Ramos (cell line): ENCODE results near the gene HAO1.

ENCODE experiments used
- in situ Hi-C: fragments of 300-500 bp; cut with MboI; formaldehyde crosslinking; loops from one replicate; pipeline ENCODE4 v1.14.3; 2022; ENCODE audit warnings: low sequenced_read_pairs; ENCODE audit not compliant: unreplicated experiment

HAO1 gene

DNA sequence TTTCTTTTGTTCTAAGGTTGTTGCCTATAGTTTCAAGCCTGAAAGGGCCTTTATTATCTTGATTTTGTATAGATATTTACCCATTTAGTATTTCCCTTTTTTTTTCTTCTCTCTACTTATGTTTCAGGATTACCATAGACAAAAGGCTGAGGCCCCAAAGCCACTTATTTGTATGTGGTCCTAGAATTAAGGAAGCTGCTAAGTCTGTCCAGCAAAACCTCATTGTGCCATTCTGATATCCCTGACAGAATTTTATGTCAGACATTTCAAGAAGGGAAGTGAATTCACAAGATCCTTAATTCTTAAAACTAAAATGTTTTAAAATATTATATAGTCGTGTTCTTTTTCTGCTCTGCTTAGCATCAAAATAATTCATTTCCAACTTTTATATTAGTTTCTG lies 6.9 kb downstream of the HAO1 start:
- in situ Hi-C loops, result no loop called here

GRCh38 chr20:7930343-7930742 lies 9.9 kb downstream of the HAO1 start:
- in situ Hi-C loops, result no loop called here

- in situ Hi-C loops, result no loop called here
Observed at GRCh38 chr20:7926767-7927166, 13.5 kb downstream of the HAO1 start.

DNA sequence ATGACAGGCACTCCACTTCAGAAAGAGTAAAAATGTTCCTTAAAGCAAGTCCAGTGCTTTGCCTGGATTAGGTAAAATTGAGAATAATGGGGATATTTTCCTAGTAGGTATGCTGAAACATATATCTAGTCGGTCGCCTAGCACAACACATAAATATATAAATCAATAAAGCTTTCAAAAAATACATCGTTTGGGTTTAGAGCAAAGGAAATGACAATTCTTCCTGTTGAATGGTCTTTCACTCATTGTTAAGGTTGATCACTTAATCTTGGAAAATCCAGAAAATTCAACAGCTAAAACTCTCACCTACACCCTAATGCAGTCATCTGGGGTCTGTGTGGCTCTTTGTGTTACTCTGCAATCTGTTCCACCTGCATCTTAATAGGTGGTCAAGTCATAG lies 13.9 kb downstream of the HAO1 start:
- in situ Hi-C loops, result no loop called here

GRCh38 chr20:7924692-7925091 lies 15.6 kb downstream of the HAO1 start:
- in situ Hi-C loops, result no loop called here

DNA sequence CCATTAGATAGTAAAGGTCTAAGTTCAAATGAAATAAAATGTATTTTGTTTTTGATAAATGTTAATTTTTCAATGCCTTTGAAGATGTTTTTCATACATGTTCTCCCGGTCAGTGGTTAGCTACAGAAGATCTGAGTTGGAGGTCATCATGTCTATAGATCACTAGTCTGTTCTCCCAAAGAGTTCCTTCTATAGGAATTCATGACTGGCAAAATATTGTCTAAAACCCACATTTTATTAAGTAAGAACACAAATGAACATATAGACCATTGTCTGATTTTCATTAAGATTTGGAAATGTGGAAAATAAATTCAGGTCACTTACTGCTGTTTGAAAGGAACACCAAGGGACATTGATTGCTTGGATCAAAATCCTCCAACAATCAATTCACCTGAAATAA lies 23.6 kb downstream of the HAO1 start:
- in situ Hi-C loops, result no loop called here

DNA sequence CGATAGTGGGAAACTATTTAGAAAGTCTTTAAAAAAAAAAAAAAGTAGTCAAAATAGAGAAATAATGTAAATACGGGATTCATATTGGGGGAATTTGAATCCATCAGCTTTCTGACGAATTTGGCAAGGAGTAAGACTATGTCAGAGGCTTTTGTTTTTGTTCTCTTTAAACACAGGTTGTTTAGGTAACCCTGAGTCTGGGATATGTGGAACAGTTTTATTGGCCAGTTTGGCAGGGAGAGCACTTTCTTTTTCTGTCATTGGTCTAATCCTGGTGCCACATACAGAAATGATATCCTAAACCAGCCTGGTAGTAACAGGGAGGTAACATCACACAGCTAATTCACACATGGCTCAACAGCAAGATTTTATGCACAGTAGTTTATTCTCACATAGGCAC lies 27.7 kb downstream of the HAO1 start:
- in situ Hi-C loops, result no loop called here

DNA sequence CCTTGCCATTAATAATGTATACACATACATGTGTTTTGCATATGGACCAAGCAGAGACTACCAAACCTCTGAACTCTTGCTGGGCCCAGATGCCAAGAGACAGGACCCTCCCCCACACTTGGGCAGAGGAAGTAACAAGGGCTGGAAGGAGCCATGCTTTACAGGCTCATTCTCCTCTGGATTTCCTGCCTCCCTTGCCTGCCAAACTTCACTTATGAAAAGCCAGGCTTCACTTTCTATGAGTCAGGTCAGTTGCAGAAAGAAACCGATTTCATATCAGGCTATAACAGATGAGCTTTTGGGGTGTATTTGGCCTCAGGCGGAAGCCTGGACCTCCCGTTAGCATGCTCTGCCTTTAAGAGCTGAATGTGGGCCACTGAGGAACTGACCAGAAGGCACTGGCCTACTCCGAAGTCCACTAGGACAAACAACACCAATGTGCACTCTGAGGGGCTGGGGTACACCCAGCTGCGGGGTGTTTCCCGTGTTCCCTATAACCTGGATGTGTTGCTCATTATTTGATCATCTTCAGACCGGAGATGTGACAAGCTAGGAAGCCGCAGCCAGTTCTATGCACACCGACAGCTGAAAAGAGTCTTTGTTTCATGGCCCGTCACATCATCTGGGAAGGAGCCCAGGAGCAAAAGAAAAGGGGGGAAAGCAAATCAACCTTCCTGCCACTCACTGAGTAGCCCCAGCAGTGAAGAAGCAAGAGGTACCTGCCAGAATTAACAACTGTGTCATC lies 28.5 kb downstream of the HAO1 start:
- in situ Hi-C loops, result no loop called here

DNA sequence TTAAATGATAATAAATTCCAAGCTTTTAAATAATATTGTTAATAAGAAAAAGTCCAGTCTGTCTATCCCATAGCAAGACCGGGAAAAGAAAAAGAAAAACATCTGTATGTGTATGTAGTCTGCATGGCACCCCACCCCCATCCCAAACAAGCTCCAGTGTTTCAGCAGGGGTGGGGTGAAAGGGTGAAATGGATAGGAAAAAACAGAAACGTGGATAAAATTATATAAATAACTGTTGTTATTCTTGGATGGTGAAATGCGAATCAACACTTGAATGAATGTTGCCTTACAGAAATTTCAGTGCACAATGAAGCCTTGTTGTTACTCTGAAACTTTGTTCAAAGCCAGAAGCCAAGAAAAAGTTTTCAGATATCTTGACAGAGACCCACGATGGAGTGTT lies 31.4 kb downstream of the HAO1 start:
- in situ Hi-C loops, result no loop called here

DNA sequence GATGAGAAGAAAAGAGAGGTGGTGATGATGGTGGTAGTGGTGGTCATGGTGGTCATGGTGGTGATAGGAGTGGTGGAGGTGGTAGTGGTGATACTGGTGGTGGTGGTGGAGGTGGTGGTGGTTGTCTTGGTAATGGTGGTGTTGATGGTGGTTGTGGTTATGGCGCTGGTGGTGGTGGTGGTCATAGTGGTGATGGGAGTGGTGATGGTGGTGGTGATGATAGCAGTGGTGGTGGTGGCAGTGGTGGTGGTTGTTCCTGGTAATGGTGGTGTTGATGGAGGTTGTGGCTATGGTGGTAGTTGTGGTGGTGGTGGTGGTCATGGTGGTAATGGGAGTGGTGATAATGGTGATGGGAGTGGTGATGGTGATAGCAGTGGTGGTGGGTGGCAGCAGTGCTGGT lies 36.8 kb downstream of the HAO1 start:
- in situ Hi-C loops, result no loop called here

- in situ Hi-C loops, result no loop called here
Observed at GRCh38 chr20:7902879-7903278, 37.4 kb downstream of the HAO1 start.

- in situ Hi-C loops, result no loop called here
Observed at GRCh38 chr20:7897781-7898364, 42.4 kb downstream of the HAO1 start.

DNA sequence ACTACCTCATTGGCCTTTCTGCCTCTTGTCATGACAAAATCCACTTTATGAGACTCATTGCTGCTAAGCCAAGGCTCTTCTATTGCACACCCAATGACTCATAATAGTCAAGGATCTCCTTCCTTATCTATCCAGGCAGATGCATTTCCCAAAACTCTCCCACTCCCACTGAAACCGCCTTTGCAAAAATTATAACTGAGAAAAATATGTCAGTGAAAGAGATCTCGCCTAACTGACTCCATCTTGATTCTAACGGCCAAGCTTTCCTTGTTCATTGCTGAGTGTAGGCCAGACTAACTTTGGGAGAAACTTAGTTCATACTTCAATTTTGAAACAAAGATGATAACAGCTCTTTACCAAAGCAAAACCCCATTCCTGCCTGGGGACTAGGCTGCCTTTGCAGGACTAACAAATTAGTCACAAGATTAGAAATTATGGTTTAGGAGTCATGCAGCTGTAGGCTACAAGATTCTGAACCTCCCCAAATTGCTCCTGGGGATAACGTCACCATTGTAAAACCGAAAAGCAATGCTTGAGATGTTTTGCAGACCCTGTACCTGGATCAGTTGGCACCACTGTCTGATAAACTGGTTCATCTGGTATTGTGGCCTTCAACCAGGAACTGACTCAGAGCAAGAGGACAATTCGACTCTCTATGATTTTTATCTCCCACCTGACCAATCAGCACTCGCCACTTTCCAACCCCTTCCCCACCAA lies 47.1 kb downstream of the HAO1 start:
- in situ Hi-C loops, result no loop called here

GRCh38 chr20:7891705-7892104 lies 48.6 kb downstream of the HAO1 start:
- in situ Hi-C loops, result no loop called here

DNA sequence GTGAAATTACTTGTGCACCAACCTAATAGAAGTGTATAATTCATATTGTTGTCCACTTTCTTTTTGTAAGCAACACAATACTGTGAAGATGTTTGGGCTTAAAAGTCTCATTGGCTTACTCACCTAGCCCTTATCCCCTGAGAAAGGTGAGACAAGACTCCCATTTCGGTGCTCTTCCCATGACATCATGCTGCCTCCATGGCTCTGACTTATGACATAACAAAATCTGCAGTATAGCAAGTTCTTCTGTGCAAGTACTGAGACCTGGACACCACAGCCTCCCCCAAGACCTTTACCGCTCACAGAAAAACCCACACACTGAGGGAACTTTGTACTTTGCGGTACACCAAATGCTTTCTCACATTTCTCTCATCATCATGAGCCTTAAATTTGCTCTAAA lies 50.5 kb downstream of the HAO1 start:
- in situ Hi-C loops, result no loop called here

DNA sequence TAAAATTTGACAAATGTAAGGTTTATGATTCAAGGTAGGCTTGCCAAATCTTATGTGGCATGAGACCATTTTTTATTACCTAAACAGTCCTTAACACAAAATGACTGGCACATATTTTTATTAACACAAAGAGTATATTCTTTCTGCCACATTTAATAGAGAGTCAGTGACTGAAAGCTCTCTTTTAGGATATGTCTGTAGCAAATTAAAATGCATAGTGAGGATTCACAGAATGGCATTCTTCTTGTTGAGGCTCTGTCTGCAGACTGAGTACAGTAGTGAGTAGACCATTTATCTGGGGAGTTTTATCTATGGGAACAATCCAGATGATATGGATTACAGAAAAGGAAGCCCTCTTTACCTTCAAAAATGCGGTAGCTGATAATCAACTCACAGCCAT lies 56.5 kb downstream of the HAO1 start:
- in situ Hi-C loops, result no loop called here

DNA sequence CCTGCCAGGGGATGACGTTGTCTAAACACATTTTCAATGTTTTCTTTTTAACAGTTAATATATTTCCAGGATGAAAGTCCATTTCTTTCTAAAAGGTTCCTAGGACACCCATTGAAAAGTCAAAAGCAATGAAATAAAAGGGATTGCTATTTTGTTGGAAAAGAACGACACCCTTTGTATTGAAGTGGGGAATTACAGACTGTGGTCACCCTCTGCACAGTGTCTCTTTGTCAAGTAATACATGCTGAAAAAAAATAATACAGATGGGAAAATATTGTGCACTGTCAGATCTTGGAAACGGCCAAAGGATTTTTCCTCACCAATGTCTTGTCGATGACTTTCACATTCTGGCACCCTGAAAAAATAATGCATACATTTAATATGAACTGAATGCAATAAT lies 56.9 kb downstream of the HAO1 start:
- in situ Hi-C loops, result no loop called here

DNA sequence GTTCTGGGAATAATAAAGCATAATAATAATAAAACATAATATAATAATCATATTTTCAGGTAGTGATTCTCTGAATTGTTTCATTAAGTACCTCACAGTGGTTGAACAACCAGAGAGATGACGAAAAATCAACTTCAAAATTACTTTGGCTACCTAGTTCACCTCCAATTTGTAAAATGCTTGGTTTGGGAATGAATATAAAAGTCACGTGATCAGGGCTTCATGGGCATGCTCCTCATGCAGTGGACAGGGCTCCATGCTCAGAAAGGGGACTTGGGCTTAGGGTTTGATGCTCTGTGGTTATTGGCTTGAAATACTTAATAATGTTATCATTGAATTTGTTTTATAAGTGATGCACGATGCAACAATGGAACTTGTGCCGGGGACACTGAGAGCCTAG lies 58.2 kb downstream of the HAO1 start:
- in situ Hi-C loops, result no loop called here

GRCh38 chr20:7881551-7881950 lies 58.7 kb downstream of the HAO1 start:
- in situ Hi-C loops, result no loop called here

DNA sequence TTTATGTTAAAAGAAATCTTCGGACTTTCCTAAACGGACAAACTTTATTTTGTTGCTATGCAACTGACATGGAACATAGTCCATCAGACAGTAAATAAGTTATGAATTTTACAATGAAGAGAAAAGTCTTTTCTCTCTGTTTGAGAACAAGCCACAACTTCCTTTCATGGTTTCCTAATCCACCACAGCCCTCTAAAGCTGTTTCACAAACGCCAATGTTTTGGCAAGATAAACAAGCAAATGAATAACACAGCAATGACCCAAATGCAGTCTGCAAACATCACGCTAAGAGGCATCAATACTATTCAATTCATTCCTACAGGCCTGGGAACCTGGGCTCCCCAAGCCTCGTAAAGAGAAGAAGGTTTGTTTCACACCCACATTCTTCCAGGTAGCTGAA lies 60.4 kb downstream of the HAO1 start:
- in situ Hi-C loops, result no loop called here

GRCh38 chr20:7868108-7868507 lies 72.2 kb downstream of the HAO1 start:
- in situ Hi-C loops, result no loop called here

DNA sequence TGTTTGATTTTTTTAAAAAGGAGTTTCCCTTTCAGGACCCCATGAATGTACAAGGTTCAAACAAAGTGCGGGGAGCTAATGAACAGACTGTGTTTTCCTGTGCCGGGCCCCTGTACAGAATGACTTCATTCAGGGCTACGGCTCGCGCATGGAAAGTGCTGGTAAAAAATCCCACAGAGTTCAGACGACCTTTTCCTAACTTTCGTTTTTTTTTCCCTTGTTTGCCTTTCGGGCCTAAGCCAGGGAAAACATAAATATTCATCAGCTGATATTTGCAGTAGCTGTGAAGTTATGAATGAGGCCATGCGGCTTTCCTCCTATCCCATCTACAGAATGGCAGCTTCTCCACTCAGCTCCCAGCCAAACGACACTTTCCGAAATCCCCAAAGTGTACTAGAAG lies 74.0 kb downstream of the HAO1 start:
- in situ Hi-C loops, result no loop called here
